Activated CD4-positive, alpha-beta T cell treated with anti-CD3 and anti-CD28 coated beads, Interleukin-2, amount 10 ng/mL, durations not matched to agents 7 days and 5 days (primary cell): Measurements from ENCODE around the gene POLE3. TPM values are rescaled to one million over a fixed set of nuclear protein-coding genes. Genes with fewer than 3 reads are reported as not detected.
"Not testable (repeated sequence)": the region's sequence is repeated elsewhere in the genome, so short reads cannot be mapped to it uniquely, and the experiment has no call there.

Experiments
- CTCF ChIA-PET: fragments of 350-600 bp; sonication (Branson Sonifier 250); formaldehyde crosslinking; loops from one replicate; lab custom pipeline; 2021; ENCODE audit warnings: antibody characterized with exemption; lab: Charles Lee
- POLR2A ChIA-PET: fragments of 350-600 bp; sonication (Branson Sonifier 250); formaldehyde crosslinking; loops from one replicate; lab custom pipeline; 2021; ENCODE audit warnings: antibody characterized with exemption; lab: Charles Lee
- DNase-seq: peaks from one replicate; pipeline ENCODE4 v3.0.0-alpha.2; 2020
- H3K27ac Mint-ChIP-seq: one replicate; pipeline ENCODE4 v1.8.0; 2021; ENCODE audit warnings: mild to moderate bottlenecking, moderate library complexity, mixed read lengths
- H3K27me3 Mint-ChIP-seq: one replicate; pipeline ENCODE4 v1.8.0; 2021; ENCODE audit warnings: mixed read lengths
- H3K36me3 Mint-ChIP-seq: one replicate; pipeline ENCODE4 v1.8.0; 2021; ENCODE audit warnings: low read depth, mixed read lengths
- H3K4me1 Mint-ChIP-seq: one replicate; pipeline ENCODE4 v1.8.0; 2021; ENCODE audit warnings: mixed read lengths
- H3K4me3 Mint-ChIP-seq: one replicate; pipeline ENCODE4 v1.8.0; 2021; ENCODE audit warnings: mild to moderate bottlenecking, moderate library complexity, mixed read lengths
- H3K9me3 Mint-ChIP-seq: one replicate; pipeline ENCODE4 v1.8.0; 2021; ENCODE audit warnings: mixed read lengths
- total RNA-seq, 2 experiments: library from RNA; stranded (reverse); gene quantifications; one replicate each; pipeline ENCODE4 v1.2.3, GENCODE V29; 2021

Gene POLE3
- total RNA-seq, 2 experiments from 2014 or later = 66.6 to 73.1 TPM

- Mint-ChIP-seq H3K27me3 (no peaks in the 10 kb centered on the region), H3K27ac (no peak overlapping the region), H3K9me3 (no peaks in the 10 kb centered on the region), H3K4me1 (peaks cover 15% of the 10 kb centered on the region), H3K36me3 (peaks cover 7% of the 10 kb centered on the region), H3K4me3 (no peak overlapping the region)
- no peak for DNase-seq
- CTCF ChIA-PET = interaction anchor here (1.5 to 2.6 kb wide), 2 partner anchors 9 to 31 kb away, joined by 3 to 6 read pairs; no protein-coding TSS in a partner anchor
- POLR2A ChIA-PET = no interaction called here
Observed at GRCh38 chr9:113370806-113371325, 39.6 kb downstream of the POLE3 start.

GRCh38 chr9:113369855-113370140 is 40.7 kb downstream of the POLE3 start:
- H3K27me3 Mint-ChIP-seq = no peaks in the 10 kb centered on the region
- POLR2A ChIA-PET = no interaction called here
- no peak overlapping the region for H3K27ac Mint-ChIP-seq
- H3K4me1 Mint-ChIP-seq = peaks cover 5% of the 10 kb centered on the region
- CTCF ChIA-PET = interaction anchor here (0.6 to 2.6 kb wide), 2 partner anchors 8 to 41 kb away, joined by 3 to 6 read pairs; partner anchors contain the start of genes C9orf43 and POLE3
- no peak for DNase-seq
- no peak overlapping the region for H3K4me3 Mint-ChIP-seq
- H3K9me3 Mint-ChIP-seq = no peaks in the 10 kb centered on the region
- H3K36me3 Mint-ChIP-seq = peaks cover 7% of the 10 kb centered on the region

DNA sequence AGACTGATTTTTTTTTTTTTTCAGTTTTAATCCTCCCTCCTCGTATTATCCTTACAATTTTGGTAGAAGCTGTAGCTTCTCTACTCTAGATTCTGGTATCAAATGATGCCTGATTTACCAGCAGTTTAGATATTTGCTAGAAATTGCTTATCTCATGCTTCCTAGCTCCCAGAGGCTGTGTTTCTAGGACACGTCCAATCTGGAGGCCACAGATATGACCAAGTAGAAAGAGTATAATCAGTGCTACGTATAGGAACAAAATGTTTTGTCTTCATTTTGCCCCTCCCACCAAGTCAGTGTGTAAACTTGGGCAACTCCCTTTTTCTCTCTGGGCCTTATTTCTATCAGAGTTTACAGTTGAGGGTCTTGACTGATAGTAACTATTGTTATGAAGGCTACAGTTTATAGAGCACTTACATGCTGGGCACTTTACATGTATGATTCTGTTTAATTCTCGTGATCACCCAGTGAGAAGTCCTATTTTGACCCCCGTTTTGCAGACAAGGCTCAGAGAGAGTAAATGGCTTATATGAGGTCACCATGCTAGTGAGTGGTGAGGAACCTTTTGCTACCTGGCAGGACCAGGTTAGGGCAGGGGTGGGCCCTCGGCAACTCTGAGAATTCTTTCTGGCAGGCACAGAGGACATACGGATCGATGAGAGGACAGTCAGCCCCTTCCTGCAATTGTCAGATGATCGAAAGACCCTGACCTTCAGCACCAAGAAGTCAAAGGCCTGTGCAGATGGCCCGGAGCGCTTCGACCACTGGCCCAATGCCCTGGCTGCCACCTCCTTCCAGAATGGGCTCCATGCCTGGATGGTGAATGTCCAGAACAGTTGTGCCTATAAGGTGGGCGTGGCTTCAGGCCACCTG is 41.3 kb downstream of the POLE3 start:
- DNase-seq = no peak
- no peak overlapping the region for H3K27ac Mint-ChIP-seq
- H3K4me1 Mint-ChIP-seq = no peaks in the 10 kb centered on the region
- ChIA-PET CTCF (interaction anchor here (0.6 to 6.3 kb wide), 5 partner anchors 8 to 218 kb away, joined by 3 to 34 read pairs (median 3); partner anchors contain the start of gene BSPRY), POLR2A (no interaction called here)
- no peaks in the 10 kb centered on the region for H3K9me3 Mint-ChIP-seq
- no peak overlapping the region for H3K4me3 Mint-ChIP-seq
- peaks cover 4% of the 10 kb centered on the region for H3K36me3 Mint-ChIP-seq
- no peaks in the 10 kb centered on the region for H3K27me3 Mint-ChIP-seq

DNA sequence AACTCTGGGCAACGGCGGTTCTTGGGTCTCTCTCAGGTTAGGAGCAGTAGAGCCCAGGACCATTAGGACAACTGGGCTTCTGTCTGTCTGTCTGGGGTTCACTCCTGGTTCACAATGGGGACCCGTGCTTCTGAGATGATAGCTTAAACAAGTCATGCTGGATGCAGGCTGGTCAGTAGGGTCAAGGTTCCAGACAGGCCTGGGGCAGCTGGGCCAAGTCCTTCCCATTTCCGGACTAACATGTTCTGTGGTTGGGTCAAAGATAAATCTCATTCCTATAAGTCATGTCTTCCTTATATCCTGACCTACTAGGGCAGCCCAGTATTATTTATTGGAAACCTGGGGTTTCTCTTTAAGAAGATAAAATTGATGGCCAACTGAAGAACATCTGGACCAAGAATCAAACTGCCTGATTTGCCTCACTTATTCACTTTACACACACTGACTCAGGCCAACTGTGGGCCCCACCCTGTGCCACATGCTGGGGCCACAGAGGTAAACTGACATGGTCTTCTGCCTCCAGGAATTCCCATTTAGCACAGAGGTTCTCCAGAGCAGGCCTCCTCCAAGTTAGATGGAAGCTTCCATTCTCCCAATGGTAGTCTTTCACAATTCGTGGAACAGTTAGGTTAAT is 42.0 kb downstream of the POLE3 start:
- CTCF ChIA-PET = interaction anchor here (0.6 to 6.3 kb wide), 5 partner anchors 8 to 219 kb away, joined by 3 to 34 read pairs (median 3); partner anchors contain the start of genes BSPRY and HDHD3
- POLR2A ChIA-PET = no interaction called here

GRCh38 chr9:113365652-113366051 is 44.8 kb downstream of the POLE3 start:
- H3K36me3 Mint-ChIP-seq, H3K4me1 Mint-ChIP-seq, H3K9me3 Mint-ChIP-seq, POLR2A ChIA-PET, DNase-seq, H3K27me3 Mint-ChIP-seq, H3K27ac Mint-ChIP-seq, H3K4me3 Mint-ChIP-seq: not testable (repeated sequence)
- CTCF ChIA-PET = interaction anchor here (0.6 to 6.3 kb wide), 3 partner anchors 10 to 85 kb away, joined by 3 to 34 read pairs (median 3); partner anchors contain the start of gene BSPRY

More for the DNA sequence above, 42.0 kb downstream of the POLE3 start:
- no peak for DNase-seq
- Mint-ChIP-seq H3K4me1 (no peaks in the 10 kb centered on the region), H3K36me3 (peaks cover 4% of the 10 kb centered on the region), H3K27me3 (no peaks in the 10 kb centered on the region), H3K27ac (no peak overlapping the region), H3K9me3 (no peaks in the 10 kb centered on the region), H3K4me3 (no peak overlapping the region)

GRCh38 chr9:113364951-113365350 is 45.5 kb downstream of the POLE3 start:
- CTCF ChIA-PET = interaction anchor here (1.3 to 6.3 kb wide), 2 partner anchors 15 to 25 kb away, joined by 3 to 34 read pairs; partner anchors contain the start of genes BSPRY and WDR31

DNA sequence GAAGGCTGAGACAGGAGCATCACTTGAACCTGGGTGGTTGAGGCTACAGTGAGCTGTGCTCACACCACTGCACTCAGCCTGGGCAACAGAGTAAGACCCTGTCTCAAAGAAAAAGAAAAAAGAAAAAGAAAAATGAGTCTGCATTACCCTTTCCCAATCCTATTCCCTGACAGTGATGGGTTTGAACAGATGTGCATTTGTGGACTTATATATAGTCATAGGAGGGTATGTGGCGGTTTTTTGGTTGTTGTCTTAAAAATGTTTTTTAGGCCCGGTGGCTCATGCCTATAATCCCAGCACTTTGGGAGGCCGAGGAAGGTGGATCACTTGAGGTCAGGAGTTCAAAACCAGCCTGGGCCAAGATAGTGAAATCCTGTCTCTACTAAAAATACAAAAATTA is 47.1 kb downstream of the POLE3 start:
- ChIA-PET CTCF (interaction anchor here (1.1 to 6.3 kb wide), 2 partner anchors 13 to 17 kb away, joined by 3 to 34 read pairs; partner anchors contain the start of gene BSPRY), POLR2A (no interaction called here)
- no peak overlapping the region for H3K4me3 Mint-ChIP-seq
- H3K36me3 Mint-ChIP-seq = peaks cover 3% of the 10 kb centered on the region
- H3K9me3 Mint-ChIP-seq = no peaks in the 10 kb centered on the region
- DNase-seq = no peak
- H3K27ac Mint-ChIP-seq = no peak overlapping the region
- no peaks in the 10 kb centered on the region for H3K4me1 Mint-ChIP-seq
- no peaks in the 10 kb centered on the region for H3K27me3 Mint-ChIP-seq

More at GRCh38 chr9:113364951-113365350, 45.5 kb downstream of the POLE3 start:
- no peaks in the 10 kb centered on the region for H3K4me1 Mint-ChIP-seq
- POLR2A ChIA-PET = no interaction called here
- H3K4me3 Mint-ChIP-seq = no peak overlapping the region
- no peaks in the 10 kb centered on the region for H3K27me3 Mint-ChIP-seq
- DNase-seq = no peak
- H3K9me3 Mint-ChIP-seq = no peaks in the 10 kb centered on the region
- no peak overlapping the region for H3K27ac Mint-ChIP-seq
- no peaks in the 10 kb centered on the region for H3K36me3 Mint-ChIP-seq

GRCh38 chr9:113361304-113362018 is 49.0 kb downstream of the POLE3 start:
- Mint-ChIP-seq H3K4me1 (no peaks in the 10 kb centered on the region), H3K9me3 (no peaks in the 10 kb centered on the region), H3K4me3 (no peak overlapping the region), H3K27me3 (no peaks in the 10 kb centered on the region), H3K36me3 (peaks cover 3% of the 10 kb centered on the region), H3K27ac (no peak overlapping the region)
- DNase-seq = no peak
- CTCF ChIA-PET = interaction anchor here (0.8 to 1.4 kb wide), 4 partner anchors 9 to 24 kb away, joined by 3 to 6 read pairs (median 4); no protein-coding TSS in a partner anchor
- POLR2A ChIA-PET = no interaction called here

GRCh38 chr9:113360242-113360842 is 50.1 kb downstream of the POLE3 start:
- Mint-ChIP-seq H3K9me3 (no peaks in the 10 kb centered on the region), H3K4me1 (no peaks in the 10 kb centered on the region), H3K27me3 (no peaks in the 10 kb centered on the region), H3K27ac (no peak overlapping the region), H3K36me3 (peaks cover 3% of the 10 kb centered on the region), H3K4me3 (no peak overlapping the region)
- no peak for DNase-seq
- POLR2A ChIA-PET = no interaction called here
- CTCF ChIA-PET = interaction anchor here (1.3 to 1.4 kb wide), 2 partner anchors 8 to 25 kb away, joined by 3 read pairs; no protein-coding TSS in a partner anchor

DNA sequence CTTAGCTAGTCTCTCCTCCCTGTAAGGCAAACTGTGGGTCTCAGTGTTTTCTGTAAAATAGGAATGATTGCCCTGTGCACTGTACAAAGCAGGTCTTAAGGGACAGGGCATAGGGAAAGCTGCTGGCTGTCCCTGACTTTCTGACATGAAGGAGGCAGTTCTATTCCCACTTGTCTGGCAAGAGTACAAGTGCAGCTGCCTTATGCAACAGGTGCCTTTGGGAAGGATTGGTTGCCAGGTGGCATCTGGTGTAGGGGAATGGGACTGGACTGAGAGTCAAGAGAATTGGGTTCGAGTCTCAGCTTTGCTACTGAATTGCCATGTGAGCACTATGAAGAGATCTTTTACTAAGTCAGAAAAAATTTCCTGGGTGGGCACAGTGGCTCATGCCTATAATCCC is 51.1 kb downstream of the POLE3 start:
- CTCF ChIA-PET = interaction anchor here (1.2 to 1.3 kb wide), 2 partner anchors 9 kb away, joined by 3 to 6 read pairs; partner anchors contain the start of gene BSPRY
- no peak for DNase-seq
- H3K9me3 Mint-ChIP-seq = no peaks in the 10 kb centered on the region
- peaks cover 3% of the 10 kb centered on the region for H3K36me3 Mint-ChIP-seq
- H3K27ac Mint-ChIP-seq = no peak overlapping the region
- no peak overlapping the region for H3K4me3 Mint-ChIP-seq
- H3K4me1 Mint-ChIP-seq = no peaks in the 10 kb centered on the region
- POLR2A ChIA-PET = interaction anchor here (0.5 kb wide), 1 partner anchor 56 kb away, joined by 3 read pairs; no protein-coding TSS in a partner anchor
- no peaks in the 10 kb centered on the region for H3K27me3 Mint-ChIP-seq
